NCI-H82 (cell line): ENCODE results near the gene PGRMC2.

ENCODE experiments used
- DNase-seq: peaks from one replicate; lab custom pipeline; 2025; lab: John Stamatoyannopoulos, UW

The PGRMC2 gene

GRCh38 chr4:128298852-128299251, 11.2 kb upstream of the PGRMC2 start:
- DNase-seq = peak; percentile 8

GRCh38 chr4:128298146-128298758, 10.6 kb upstream of the PGRMC2 start:
- no peak for DNase-seq

GRCh38 chr4:128295255-128295654, 7.6 kb upstream of the PGRMC2 start:
- DNase-seq = no peak

GRCh38 chr4:128294464-128294863, 6.9 kb upstream of the PGRMC2 start:
- no peak for DNase-seq

GRCh38 chr4:128292349-128292748, 4.7 kb upstream of the PGRMC2 start:
- no peak for DNase-seq

GRCh38 chr4:128291096-128291495, 3.5 kb upstream of the PGRMC2 start:
- DNase-seq = no peak

- DNase-seq = no peak
These were observed 2.9 kb upstream of the PGRMC2 start for GRCh38 chr4:128290526-128290925.

GRCh38 chr4:128289523-128290158, 2.0 kb upstream of the PGRMC2 start:
- DNase-seq = no peak

- DNase-seq = peak; percentile 82
These were observed 1.1 kb upstream of the PGRMC2 start for GRCh38 chr4:128288689-128289106.

- DNase-seq = peak; percentile 99
These were observed 467 bp upstream of the PGRMC2 start for GRCh38 chr4:128287871-128288688.

- DNase-seq = peak; percentile 71
These were observed 1.0 kb downstream of the PGRMC2 start for GRCh38 chr4:128286474-128287058.

- DNase-seq = peak; percentile 28
These were observed 2.3 kb downstream of the PGRMC2 start for GRCh38 chr4:128285085-128285997.

- DNase-seq = no peak
These were observed 3.3 kb downstream of the PGRMC2 start for GRCh38 chr4:128284317-128284716.

GRCh38 chr4:128283071-128283470, 4.5 kb downstream of the PGRMC2 start:
- DNase-seq = no peak

GRCh38 chr4:128282516-128282915, 5.1 kb downstream of the PGRMC2 start:
- DNase-seq = peak; percentile 18

- no peak for DNase-seq
These were observed 6.3 kb downstream of the PGRMC2 start for GRCh38 chr4:128281354-128281753.

GRCh38 chr4:128279624-128280225, 7.9 kb downstream of the PGRMC2 start:
- DNase-seq = no peak

- DNase-seq = no peak
These were observed 9.8 kb downstream of the PGRMC2 start for GRCh38 chr4:128277856-128278255.

GRCh38 chr4:128275346-128275745, 12.3 kb downstream of the PGRMC2 start:
- no peak for DNase-seq

GRCh38 chr4:128271551-128271950, 16.1 kb downstream of the PGRMC2 start:
- DNase-seq = no peak

GRCh38 chr4:128268970-128269369, 18.6 kb downstream of the PGRMC2 start:
- DNase-seq = no peak
